WTC11 (cell line): ENCODE measurements around the gene RAD51AP2.

ENCODE experiments used
- ATF1 ChIP-seq: sonication (generic); formaldehyde crosslinking; IDR thresholded peaks from 2 replicates; pipeline ENCODE4 v1.8.1; 2023; ENCODE audit warnings: mild to moderate bottlenecking, moderate library complexity, missing genetic modification reagents
- ATF3 ChIP-seq: sonication (generic); formaldehyde crosslinking; conservative IDR thresholded peaks from 2 replicates; pipeline ENCODE4 v1.8.1; 2022; ENCODE audit warnings: mild to moderate bottlenecking, missing genetic modification reagents
- CREM ChIP-seq: sonication (generic); formaldehyde crosslinking; IDR thresholded peaks from 2 replicates; pipeline ENCODE4 v1.8.1; 2022; ENCODE audit warnings: mild to moderate bottlenecking, missing genetic modification reagents, moderate library complexity
- CTCF ChIP-seq: fragments of 200-600 bp; IDR thresholded peaks from 2 replicates; pipeline ENCODE4 v1.8.0; 2022; ENCODE audit warnings: antibody characterized with exemption
- ERG ChIP-seq: fragments of 250-450 bp; sonication (Bioruptor Pico); IDR thresholded peaks from 2 replicates; pipeline ENCODE4 v1.8.0; 2021; ENCODE audit warnings: mild to moderate bottlenecking
- FOXJ3 ChIP-seq: sonication (generic); formaldehyde crosslinking; IDR thresholded peaks from 2 replicates; pipeline ENCODE4 v1.9.0; 2021; ENCODE audit warnings: missing genetic modification reagents, mild to moderate bottlenecking, borderline replicate concordance
- MAX ChIP-seq: sonication (generic); formaldehyde crosslinking; IDR thresholded peaks from 2 replicates; pipeline ENCODE4 v1.8.0; 2022; ENCODE audit warnings: mild to moderate bottlenecking, missing genetic modification reagents
- NR2C2 ChIP-seq: sonication (generic); formaldehyde crosslinking; IDR thresholded peaks from 2 replicates; pipeline ENCODE4 v1.8.0; 2022; ENCODE audit warnings: mild to moderate bottlenecking, missing genetic modification reagents
- ZBTB43 ChIP-seq: sonication (generic); formaldehyde crosslinking; IDR thresholded peaks from 2 replicates; pipeline ENCODE4 v1.8.1; 2023; ENCODE audit warnings: mild to moderate bottlenecking, missing genetic modification reagents
- ZMAT4 ChIP-seq: fragments of 250-450 bp; sonication (Bioruptor Pico); IDR thresholded peaks from 2 replicates; pipeline ENCODE4 v1.9.0; 2021; ENCODE audit warnings: mild to moderate bottlenecking
- ZNF232 ChIP-seq: sonication (generic); formaldehyde crosslinking; IDR thresholded peaks from 2 replicates; pipeline ENCODE4 v1.8.0; 2022; ENCODE audit warnings: mild to moderate bottlenecking, missing genetic modification reagents
- ZNF423 ChIP-seq: fragments of 250-450 bp; sonication (Bioruptor Pico); IDR thresholded peaks from 2 replicates; pipeline ENCODE4 v2.1.2; 2022; ENCODE audit warnings: mild to moderate bottlenecking, moderate library complexity

- no peak for TF ChIP-seq CREM (CRISPR knock-in tag)
- TF ChIP-seq ATF1 (CRISPR knock-in tag), result no peak
- TF ChIP-seq ZBTB43 (CRISPR knock-in tag), result no peak
- no peak for TF ChIP-seq ZNF423 (CRISPR knock-in tag)
- TF ChIP-seq CTCF, result no peak
- TF ChIP-seq FOXJ3, result no peak
- TF ChIP-seq MAX (CRISPR knock-in tag), result no peak
- TF ChIP-seq ZMAT4 (CRISPR knock-in tag), result no peak
- TF ChIP-seq ERG (CRISPR knock-in tag), result no peak
- TF ChIP-seq ZNF232 (CRISPR knock-in tag), result no peak
- TF ChIP-seq ATF3 (CRISPR knock-in tag), result no peak
- TF ChIP-seq NR2C2 (CRISPR knock-in tag), result no peak
Measured at GRCh38 chr2:17545680-17546613, 27.7 kb upstream of the RAD51AP2 start.
